ENCODE data around the gene AOC3.
"Not testable (repeated sequence)": the region's sequence is repeated elsewhere in the genome, so short reads cannot be mapped to it uniquely, and the experiment has no call there.

AOC3 gene

GRCh38 chr17:42879596-42879985 lies 28.6 kb downstream of the AOC3 start:
- H2AFZ ChIP-seq (ENCODE audit: low read length), result no peak overlapping the region
- H3K27me3 ChIP-seq (ENCODE audit: insufficient read depth, low read length, poor library complexity, severe bottlenecking), result no peaks in the 10 kb centered on the region
- no peak overlapping the region for H3K9ac ChIP-seq (ENCODE audit: low read depth, low read length, poor library complexity, severe bottlenecking)

GRCh38 chr17:42880776-42881310 lies 29.8 kb downstream of the AOC3 start:
- H3K9me2 ChIP-seq (replicated peaks; ENCODE audit: low read depth, low read length), result no peaks in the 10 kb centered on the region
- H3K36me3 ChIP-seq (ENCODE audit: insufficient read depth, low read length), result no peaks in the 10 kb centered on the region
- H3K4me1 ChIP-seq (ENCODE audit: insufficient read depth, low read length, poor library complexity, severe bottlenecking), result no peaks in the 10 kb centered on the region
- H3F3A ChIP-seq (ENCODE audit: low read depth), result no peaks in the 10 kb centered on the region
- no peaks in the 10 kb centered on the region for H4K20me1 ChIP-seq (ENCODE audit: insufficient read depth, low read length, poor library complexity, severe bottlenecking)
- H3K9me3 ChIP-seq (ENCODE audit: insufficient read depth, low read depth, low read length), result no peaks in the 10 kb centered on the region
- H3K4me3 ChIP-seq (ENCODE audit: low read length, poor library complexity, severe bottlenecking), result no peak overlapping the region
- no peak overlapping the region for H3K4me2 ChIP-seq (ENCODE audit: low read depth, low read length, poor library complexity, severe bottlenecking)
- H3K79me2 ChIP-seq (ENCODE audit: insufficient read depth, low read length), result no peaks in the 10 kb centered on the region
- TF ChIP-seq EZH2phosphoT487 (IDR thresholded peaks at IDR 0.05; ENCODE audit: borderline replicate concordance), result no peak
- TF ChIP-seq CTCF (conservative IDR thresholded peaks at IDR 0.05; ENCODE audit: low read length), result no peak
- no peak overlapping the region for H3K9ac ChIP-seq (ENCODE audit: low read depth, low read length, poor library complexity, severe bottlenecking)
- H3K27me3 ChIP-seq (ENCODE audit: insufficient read depth, low read length, poor library complexity, severe bottlenecking), result no peaks in the 10 kb centered on the region
- no peak overlapping the region for H2AFZ ChIP-seq (ENCODE audit: low read length)

More at GRCh38 chr17:42879596-42879985, 28.6 kb downstream of the AOC3 start:
- no peaks in the 10 kb centered on the region for H3K79me2 ChIP-seq (ENCODE audit: insufficient read depth, low read length)
- H4K20me1 ChIP-seq (ENCODE audit: insufficient read depth, low read length, poor library complexity, severe bottlenecking), result no peaks in the 10 kb centered on the region
- no peaks in the 10 kb centered on the region for H3K36me3 ChIP-seq (ENCODE audit: insufficient read depth, low read length)
- no peaks in the 10 kb centered on the region for H3K9me3 ChIP-seq (ENCODE audit: insufficient read depth, low read depth, low read length)
- no peak for TF ChIP-seq EZH2phosphoT487 (IDR thresholded peaks at IDR 0.05; ENCODE audit: borderline replicate concordance)
- no peak for TF ChIP-seq CTCF (conservative IDR thresholded peaks at IDR 0.05; ENCODE audit: low read length)
- no peaks in the 10 kb centered on the region for H3K4me1 ChIP-seq (ENCODE audit: insufficient read depth, low read length, poor library complexity, severe bottlenecking)
- H3K9me2 ChIP-seq (replicated peaks; ENCODE audit: low read depth, low read length), result no peaks in the 10 kb centered on the region
- no peak overlapping the region for H3K4me3 ChIP-seq (ENCODE audit: low read length, poor library complexity, severe bottlenecking)
- H3F3A ChIP-seq (ENCODE audit: low read depth), result no peaks in the 10 kb centered on the region
- no peak overlapping the region for H3K4me2 ChIP-seq (ENCODE audit: low read depth, low read length, poor library complexity, severe bottlenecking)

GRCh38 chr17:42881706-42882105 lies 30.7 kb downstream of the AOC3 start:
- not testable (repeated sequence) for H3K27me3 ChIP-seq (ENCODE audit: insufficient read depth, low read length, poor library complexity, severe bottlenecking); H3K36me3 ChIP-seq (ENCODE audit: insufficient read depth, low read length); H3K9ac ChIP-seq (ENCODE audit: low read depth, low read length, poor library complexity, severe bottlenecking); H4K20me1 ChIP-seq (ENCODE audit: insufficient read depth, low read length, poor library complexity, severe bottlenecking); H3K4me3 ChIP-seq (ENCODE audit: low read length, poor library complexity, severe bottlenecking); H3K79me2 ChIP-seq (ENCODE audit: insufficient read depth, low read length); H3K9me3 ChIP-seq (ENCODE audit: insufficient read depth, low read depth, low read length); H2AFZ ChIP-seq (ENCODE audit: low read length); H3K4me2 ChIP-seq (ENCODE audit: low read depth, low read length, poor library complexity, severe bottlenecking); H3K9me2 ChIP-seq (replicated peaks; ENCODE audit: low read depth, low read length); H3F3A ChIP-seq (ENCODE audit: low read depth); H3K4me1 ChIP-seq (ENCODE audit: insufficient read depth, low read length, poor library complexity, severe bottlenecking)

GRCh38 chr17:42882166-42882565 lies 31.2 kb downstream of the AOC3 start:
- Histone ChIP-seq H3K9me3 (ENCODE audit: insufficient read depth, low read depth, low read length) (no peaks in the 10 kb centered on the region), H4K20me1 (ENCODE audit: insufficient read depth, low read length, poor library complexity, severe bottlenecking) (no peaks in the 10 kb centered on the region), H3K9me2 (replicated peaks; ENCODE audit: low read depth, low read length) (no peaks in the 10 kb centered on the region), H3K9ac (ENCODE audit: low read depth, low read length, poor library complexity, severe bottlenecking) (no peak overlapping the region), H2AFZ (ENCODE audit: low read length) (no peak overlapping the region), H3F3A (ENCODE audit: low read depth) (no peaks in the 10 kb centered on the region), H3K79me2 (ENCODE audit: insufficient read depth, low read length) (no peaks in the 10 kb centered on the region), H3K27me3 (ENCODE audit: insufficient read depth, low read length, poor library complexity, severe bottlenecking) (no peaks in the 10 kb centered on the region), H3K4me3 (ENCODE audit: low read length, poor library complexity, severe bottlenecking) (no peak overlapping the region), H3K4me1 (ENCODE audit: insufficient read depth, low read length, poor library complexity, severe bottlenecking) (no peaks in the 10 kb centered on the region), H3K4me2 (ENCODE audit: low read depth, low read length, poor library complexity, severe bottlenecking) (no peak overlapping the region), H3K36me3 (ENCODE audit: insufficient read depth, low read length) (no peaks in the 10 kb centered on the region)
- TF ChIP-seq CTCF (conservative IDR thresholded peaks at IDR 0.05; ENCODE audit: low read length) (no peak), EZH2phosphoT487 (IDR thresholded peaks at IDR 0.05; ENCODE audit: borderline replicate concordance) (no peak)
